ENCODE results near the gene TAF9B.
A peak's percentile ranks its signal among the peaks of the same experiment; 100 is the strongest.

Gene TAF9B

GRCh38 chrX:78116365-78116764 lies 23.1 kb downstream of the TAF9B start:
- Histone ChIP-seq H3K9me3 (ENCODE audit: control insufficient read depth, insufficient read depth, low read length) (no peaks in the 10 kb centered on the region), H3K36me3 (ENCODE audit: control insufficient read depth, insufficient read depth, low read length) (peaks cover 12% of the 10 kb centered on the region; the same call in 1 of the 2 replicates), H3K4me1 (ENCODE audit: control insufficient read depth, insufficient read depth, low read length) (no peaks in the 10 kb centered on the region), H3K27me3 (ENCODE audit: control insufficient read depth, insufficient read depth, low read length) (no peaks in the 10 kb centered on the region), H3K27ac (ENCODE audit: low read length) (no peak overlapping the region), H3K4me3 (ENCODE audit: low read length) (no peak overlapping the region)
- no peak for DNase-seq (ENCODE audit: low read depth, low spot score)

- WGBS (ENCODE audit: insufficient coverage, insufficient read length): no CpG with 5 or more reads among the region's 10 CpGs
- Histone ChIP-seq H3K9me3 (ENCODE audit: control insufficient read depth, insufficient read depth, low read length) (no peaks in the 10 kb centered on the region), H3K36me3 (ENCODE audit: control insufficient read depth, insufficient read depth, low read length) (peaks cover 8% of the 10 kb centered on the region; the same call in 1 of the 2 replicates), H3K27me3 (ENCODE audit: control insufficient read depth, insufficient read depth, low read length) (no peaks in the 10 kb centered on the region), H3K27ac (ENCODE audit: low read length) (no peak overlapping the region), H3K4me3 (ENCODE audit: low read length) (no peak overlapping the region), H3K4me1 (ENCODE audit: control insufficient read depth, insufficient read depth, low read length) (no peaks in the 10 kb centered on the region)
- no peak for DNase-seq (ENCODE audit: low read depth, low spot score)
Measured at GRCh38 chrX:78111140-78111931, 28.1 kb downstream of the TAF9B start.

- WGBS (ENCODE audit: insufficient coverage, insufficient read length): no CpG with 5 or more reads among the region's 2 CpGs
- H3K4me1 ChIP-seq (ENCODE audit: control insufficient read depth, insufficient read depth, low read length): no peaks in the 10 kb centered on the region
Measured at GRCh38 chrX:78109458-78109857, 30.0 kb downstream of the TAF9B start.

GRCh38 chrX:78106651-78106986 lies 32.8 kb downstream of the TAF9B start:
- no peak overlapping the region for H3K27ac ChIP-seq (ENCODE audit: low read length)
- no peaks in the 10 kb centered on the region; the same call in 1 of the 2 replicates for H3K36me3 ChIP-seq (ENCODE audit: control insufficient read depth, insufficient read depth, low read length)
- no CpG with 5 or more reads among the region's 1 CpG for WGBS (ENCODE audit: insufficient coverage, insufficient read length)
- H3K9me3 ChIP-seq (ENCODE audit: control insufficient read depth, insufficient read depth, low read length): no peaks in the 10 kb centered on the region
- no peak for DNase-seq (ENCODE audit: low read depth, low spot score)
- no peaks in the 10 kb centered on the region for H3K4me1 ChIP-seq (ENCODE audit: control insufficient read depth, insufficient read depth, low read length)
- H3K4me3 ChIP-seq (ENCODE audit: low read length): no peak overlapping the region
- H3K27me3 ChIP-seq (ENCODE audit: control insufficient read depth, insufficient read depth, low read length): no peaks in the 10 kb centered on the region

More at GRCh38 chrX:78109458-78109857, 30.0 kb downstream of the TAF9B start:
- Histone ChIP-seq H3K9me3 (ENCODE audit: control insufficient read depth, insufficient read depth, low read length) (no peaks in the 10 kb centered on the region), H3K27ac (ENCODE audit: low read length) (no peak overlapping the region), H3K4me3 (ENCODE audit: low read length) (no peak overlapping the region), H3K27me3 (ENCODE audit: control insufficient read depth, insufficient read depth, low read length) (no peaks in the 10 kb centered on the region), H3K36me3 (ENCODE audit: control insufficient read depth, insufficient read depth, low read length) (peaks cover 3% of the 10 kb centered on the region; the same call in 1 of the 2 replicates)
- no peak for DNase-seq (ENCODE audit: low read depth, low spot score)

- Histone ChIP-seq H3K4me3 (ENCODE audit: low read length) (peak overlapping the region; percentile 9; the same call in 1 of the 2 replicates), H3K27me3 (ENCODE audit: control insufficient read depth, insufficient read depth, low read length) (no peaks in the 10 kb centered on the region), H3K9me3 (ENCODE audit: control insufficient read depth, insufficient read depth, low read length) (no peaks in the 10 kb centered on the region), H3K4me1 (ENCODE audit: control insufficient read depth, insufficient read depth, low read length) (no peaks in the 10 kb centered on the region), H3K27ac (ENCODE audit: low read length) (no peak overlapping the region), H3K36me3 (ENCODE audit: control insufficient read depth, insufficient read depth, low read length) (no peaks in the 10 kb centered on the region)
- no peak for DNase-seq (ENCODE audit: low read depth, low spot score)
- WGBS (ENCODE audit: insufficient coverage, insufficient read length): no CpG with 5 or more reads among the region's 11 CpGs
Measured at GRCh38 chrX:78105944-78106650, 33.4 kb downstream of the TAF9B start.

- no peak overlapping the region for H3K27ac ChIP-seq (ENCODE audit: low read length)
- DNase-seq (ENCODE audit: low read depth, low spot score): no peak
- H3K4me1 ChIP-seq (ENCODE audit: control insufficient read depth, insufficient read depth, low read length): no peaks in the 10 kb centered on the region
- H3K9me3 ChIP-seq (ENCODE audit: control insufficient read depth, insufficient read depth, low read length): no peaks in the 10 kb centered on the region
- H3K27me3 ChIP-seq (ENCODE audit: control insufficient read depth, insufficient read depth, low read length): no peaks in the 10 kb centered on the region
- no CpG with 5 or more reads among the region's 27 CpGs for WGBS (ENCODE audit: insufficient coverage, insufficient read length)
- no peaks in the 10 kb centered on the region for H3K36me3 ChIP-seq (ENCODE audit: control insufficient read depth, insufficient read depth, low read length)
- H3K4me3 ChIP-seq (ENCODE audit: low read length): peak overlapping the region; percentile 97
Measured at GRCh38 chrX:78104447-78105176, 34.8 kb downstream of the TAF9B start.

GRCh38 chrX:78103623-78104446 lies 35.6 kb downstream of the TAF9B start, which contains the start of gene PGK1:
Gene PGK1, plus strand, starts transcription at chrX:78104248. Its CDS starts 93 bp downstream, at chrX:78104341.
- peak; percentile 57 for DNase-seq (ENCODE audit: low read depth, low spot score)
- Histone ChIP-seq H3K36me3 (ENCODE audit: control insufficient read depth, insufficient read depth, low read length) (no peaks in the 10 kb centered on the region), H3K4me3 (ENCODE audit: low read length) (peak within 1 kb of the TSS; percentile 97), H3K9me3 (ENCODE audit: control insufficient read depth, insufficient read depth, low read length) (no peaks in the 10 kb centered on the region), H3K4me1 (ENCODE audit: control insufficient read depth, insufficient read depth, low read length) (no peaks in the 10 kb centered on the region), H3K27me3 (ENCODE audit: control insufficient read depth, insufficient read depth, low read length) (no peaks in the 10 kb centered on the region), H3K27ac (ENCODE audit: low read length) (no peak within 1 kb of the TSS)
- WGBS (ENCODE audit: insufficient coverage, insufficient read length): no CpG with 5 or more reads among the region's 72 CpGs

GRCh38 chrX:78103001-78103622 lies 36.3 kb downstream of the TAF9B start:
- Histone ChIP-seq H3K27me3 (ENCODE audit: control insufficient read depth, insufficient read depth, low read length) (no peaks in the 10 kb centered on the region), H3K4me3 (ENCODE audit: low read length) (peak overlapping the region; percentile 24; the same call in 1 of the 2 replicates), H3K9me3 (ENCODE audit: control insufficient read depth, insufficient read depth, low read length) (no peaks in the 10 kb centered on the region), H3K4me1 (ENCODE audit: control insufficient read depth, insufficient read depth, low read length) (no peaks in the 10 kb centered on the region), H3K36me3 (ENCODE audit: control insufficient read depth, insufficient read depth, low read length) (no peaks in the 10 kb centered on the region), H3K27ac (ENCODE audit: low read length) (no peak overlapping the region)
- DNase-seq (ENCODE audit: low read depth, low spot score): no peak
- WGBS (ENCODE audit: insufficient coverage, insufficient read length): no CpG with 5 or more reads among the region's 23 CpGs

- WGBS (ENCODE audit: insufficient coverage, insufficient read length): no CpG with 5 or more reads among the region's 1 CpG
Measured at GRCh38 chrX:78102091-78102490, 37.4 kb downstream of the TAF9B start.

More at GRCh38 chrX:78102091-78102490, 37.4 kb downstream of the TAF9B start:
- no peak for DNase-seq (ENCODE audit: low read depth, low spot score)
- no peaks in the 10 kb centered on the region for H3K27me3 ChIP-seq (ENCODE audit: control insufficient read depth, insufficient read depth, low read length)
- H3K4me1 ChIP-seq (ENCODE audit: control insufficient read depth, insufficient read depth, low read length): no peaks in the 10 kb centered on the region
- no peaks in the 10 kb centered on the region for H3K36me3 ChIP-seq (ENCODE audit: control insufficient read depth, insufficient read depth, low read length)
- no peak overlapping the region for H3K4me3 ChIP-seq (ENCODE audit: low read length)
- H3K9me3 ChIP-seq (ENCODE audit: control insufficient read depth, insufficient read depth, low read length): no peaks in the 10 kb centered on the region
- no peak overlapping the region for H3K27ac ChIP-seq (ENCODE audit: low read length)

Measured in iPS DF 6.9 (cell line).